T47D (cell line): ENCODE data around the gene NPY4R2.
A peak's percentile ranks its signal among the peaks of the same experiment; 100 is the strongest.
"Not testable (repeated sequence)": the region's sequence is repeated elsewhere in the genome, so short reads cannot be mapped to it uniquely, and the experiment has no call there.

Experiments used
- DNase-seq, 2 experiments: peaks; one replicate each; pipeline versions ENCODE4 v3.0.0 to v3.0.0-alpha.2; 2011 to 2012; ENCODE audit warnings: low read depth in 1 of 2, low spot score in 1 of 2
- in situ Hi-C: cut with HindIII; loops from 2 replicates; pipeline ENCODE4 v1.10.0; 2016; ENCODE audit warnings: low sequenced_read_pairs, low pct_unique_long_range_greater_than_20kb

Gene NPY4R2

DNA sequence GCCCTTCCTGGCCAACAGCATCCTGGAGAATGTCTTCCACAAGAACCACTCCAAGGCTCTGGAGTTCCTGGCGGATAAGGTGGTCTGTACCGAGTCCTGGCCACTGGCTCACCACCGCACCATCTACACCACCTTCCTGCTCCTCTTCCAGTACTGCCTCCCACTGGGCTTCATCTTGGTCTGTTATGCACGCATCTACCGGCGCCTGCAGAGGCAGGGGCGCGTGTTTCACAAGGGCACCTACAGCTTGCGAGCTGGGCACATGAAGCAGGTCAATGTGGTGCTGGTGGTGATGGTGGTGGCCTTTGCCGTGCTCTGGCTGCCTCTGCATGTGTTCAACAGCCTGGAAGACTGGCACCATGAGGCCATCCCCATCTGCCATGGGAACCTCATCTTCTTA lies 4.0 kb downstream of the NPY4R2 start:
- DNase-seq, in situ Hi-C loops: not testable (repeated sequence)

DNA sequence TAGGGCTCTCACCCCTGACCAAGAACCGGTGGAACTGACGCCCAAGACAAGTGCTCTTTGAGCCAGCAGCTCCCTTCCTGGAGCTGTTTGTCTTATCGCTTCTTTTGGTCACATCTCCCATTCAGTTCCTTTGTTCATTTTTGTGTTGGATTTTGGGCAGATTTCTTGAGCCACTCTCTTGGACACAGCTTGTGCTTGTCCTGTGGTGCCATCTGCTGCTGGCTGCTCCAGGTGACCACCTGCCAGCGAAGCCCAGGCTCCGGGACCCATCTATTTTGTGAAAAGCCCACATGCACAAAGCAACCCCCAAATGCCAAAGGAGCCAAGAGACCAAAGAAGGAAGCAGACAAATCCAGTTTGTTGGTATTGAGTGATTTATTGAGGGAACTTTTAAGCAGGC lies 6.2 kb downstream of the NPY4R2 start:
- DNase-seq, in situ Hi-C loops: not testable (repeated sequence)

DNA sequence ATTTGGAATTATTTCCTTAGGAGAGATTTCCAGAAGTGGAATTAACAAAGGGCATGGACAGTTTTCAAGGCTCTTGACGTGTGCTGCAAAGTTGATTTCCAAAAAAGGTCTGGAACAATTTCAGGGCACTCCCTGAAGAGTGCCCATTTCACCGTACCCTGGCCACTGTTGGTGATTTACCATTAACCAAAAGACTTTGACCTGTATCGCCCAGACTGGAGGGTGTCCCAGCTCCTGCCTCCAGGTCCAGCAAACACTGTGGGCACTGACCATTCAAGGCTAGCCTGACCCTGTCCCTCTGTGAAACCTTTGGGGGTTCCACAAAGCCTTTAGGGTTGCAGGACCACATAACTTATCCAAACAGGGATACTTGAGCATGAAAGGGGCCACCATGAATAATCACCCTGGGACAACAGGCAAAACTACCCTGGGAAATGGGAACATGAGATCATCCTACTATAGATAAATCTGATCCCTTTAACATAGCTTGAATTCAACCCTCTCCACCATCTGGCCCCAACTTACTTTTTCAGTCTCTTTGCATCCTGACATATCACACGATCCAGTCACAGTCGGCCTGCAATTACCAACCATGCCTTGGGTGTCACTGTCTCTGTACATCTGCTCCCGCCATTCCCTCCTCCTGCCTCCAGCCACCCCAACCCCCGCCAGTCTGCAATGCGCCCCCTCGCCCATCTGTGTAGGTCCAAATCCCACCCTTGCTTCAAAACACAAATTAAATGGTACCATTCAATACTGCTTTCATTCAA lies 8.9 kb downstream of the NPY4R2 start:
- in situ Hi-C loops, DNase-seq: not testable (repeated sequence)

DNA sequence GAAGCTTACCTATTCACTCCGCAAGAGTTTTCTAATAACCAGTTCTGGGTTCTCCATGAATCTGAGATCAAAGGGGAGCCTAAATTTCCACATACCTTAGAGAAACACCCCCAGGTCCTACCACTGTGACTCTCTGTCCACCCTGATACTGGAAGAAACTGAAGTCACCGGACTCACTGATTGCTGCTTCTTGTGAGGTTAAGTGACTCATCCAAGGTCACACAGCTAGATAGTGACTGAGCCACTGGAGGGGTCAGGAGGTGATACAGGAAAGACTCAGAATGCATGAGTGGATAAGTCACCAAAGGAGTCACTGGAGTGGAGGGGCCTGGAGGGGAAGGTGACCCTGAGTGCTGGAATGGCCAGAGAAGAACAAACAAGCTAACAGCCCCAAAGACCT lies 9.8 kb downstream of the NPY4R2 start:
- DNase-seq, in situ Hi-C loops: not testable (repeated sequence)

DNA sequence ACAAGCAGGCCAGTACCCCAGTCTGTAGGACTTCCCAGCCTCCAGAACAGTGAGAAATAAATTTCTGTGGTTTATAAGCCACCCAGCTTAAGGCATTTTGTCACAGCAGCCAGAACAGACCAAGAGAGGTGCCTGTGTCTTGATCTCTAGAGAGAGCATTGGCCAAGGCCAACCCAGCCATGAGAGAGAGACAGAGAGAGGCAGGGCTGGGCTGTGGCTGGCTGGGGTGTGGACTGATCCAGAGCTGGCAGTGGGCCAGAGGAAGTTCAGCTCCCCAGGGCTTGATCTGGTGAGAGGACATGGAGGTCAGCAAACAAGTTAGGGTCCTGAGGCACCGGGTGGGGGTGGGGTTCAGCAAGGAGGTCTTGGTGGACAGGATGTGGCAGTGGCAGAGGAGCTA lies 14.4 kb downstream of the NPY4R2 start:
- DNase-seq, in situ Hi-C loops: not testable (repeated sequence)

DNA sequence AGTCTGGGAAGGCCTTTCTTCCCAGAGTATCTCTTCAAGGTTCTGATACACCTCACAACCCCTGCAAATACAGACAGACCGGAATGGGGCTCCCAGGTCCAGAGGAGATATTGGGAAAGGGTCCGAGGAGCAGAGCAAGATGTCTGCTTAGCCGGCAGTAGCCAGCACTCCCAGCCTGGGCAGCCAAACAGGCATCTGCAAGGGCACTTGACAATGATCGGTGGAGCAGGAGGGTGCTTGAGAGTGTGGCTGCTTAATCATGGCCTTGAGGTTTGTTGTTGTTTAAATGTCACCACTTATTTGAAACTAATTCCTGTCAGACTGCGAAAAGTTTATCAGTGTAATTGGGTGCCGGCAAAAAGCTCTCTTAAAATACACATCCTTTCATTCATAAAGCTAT lies 15.0 kb downstream of the NPY4R2 start:
- in situ Hi-C loops, DNase-seq: not testable (repeated sequence)

DNA sequence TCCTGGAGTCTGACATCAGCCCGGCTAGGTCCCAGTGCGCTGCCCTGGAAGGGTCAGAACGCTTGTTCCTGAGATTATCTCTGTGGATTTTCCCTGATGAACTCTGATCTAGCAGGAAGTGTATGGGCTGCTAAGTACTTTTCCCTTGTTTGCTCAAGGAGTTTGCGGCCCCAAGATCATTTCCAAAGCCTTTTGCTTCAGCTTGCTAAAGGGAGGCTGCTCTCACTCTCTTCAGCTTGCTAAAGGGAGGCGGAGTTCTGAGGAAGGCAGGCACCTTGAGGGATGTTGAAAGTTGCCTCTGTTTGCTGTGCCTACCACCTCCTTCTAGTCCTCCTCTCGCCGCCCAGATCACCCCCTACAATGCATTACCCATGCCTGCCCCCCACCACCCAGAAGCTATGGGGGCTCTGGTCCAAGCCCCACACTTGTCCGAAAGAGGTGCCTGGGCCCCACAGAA lies 18.3 kb downstream of the NPY4R2 start:
- DNase-seq, in situ Hi-C loops: not testable (repeated sequence)

DNA sequence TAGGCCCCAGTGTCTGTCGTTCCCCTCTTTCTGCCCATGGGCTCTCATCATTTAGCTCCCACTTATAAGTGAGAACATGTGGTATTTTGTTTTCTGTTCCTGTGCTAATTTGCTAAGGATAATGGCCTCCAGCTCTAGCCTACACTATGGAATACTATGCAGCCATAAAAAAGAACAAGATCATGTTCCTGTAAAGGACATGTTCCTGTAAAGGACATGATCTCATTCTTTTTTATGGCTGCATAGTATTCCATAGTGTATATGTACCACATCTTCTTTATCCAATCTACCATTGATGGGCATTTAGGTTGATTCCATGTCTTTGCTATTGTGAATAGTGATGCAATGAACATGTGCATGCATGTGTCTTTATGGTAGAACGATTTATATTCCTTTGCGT lies 19.2 kb downstream of the NPY4R2 start:
- DNase-seq, in situ Hi-C loops: not testable (repeated sequence)

DNA sequence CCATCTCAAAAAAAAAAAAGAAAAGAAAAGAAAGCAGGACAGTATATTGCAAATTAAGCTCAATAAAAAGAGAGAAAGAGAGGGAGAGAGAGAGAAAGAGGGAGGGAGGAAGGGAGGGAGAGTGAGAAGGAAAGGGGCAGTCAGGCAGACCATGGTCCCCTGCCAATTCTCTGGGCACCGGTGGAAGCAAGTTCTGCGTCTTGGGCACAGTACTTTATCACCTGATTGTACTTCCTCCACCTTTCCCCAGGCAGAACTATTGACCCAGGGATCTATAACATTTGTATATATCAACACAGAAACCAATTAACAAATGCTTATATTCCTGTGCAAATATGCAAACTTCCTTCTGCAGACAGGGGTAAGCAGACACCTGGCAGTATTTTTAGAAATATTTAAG lies 22.4 kb downstream of the NPY4R2 start:
- DNase-seq, in situ Hi-C loops: not testable (repeated sequence)

DNA sequence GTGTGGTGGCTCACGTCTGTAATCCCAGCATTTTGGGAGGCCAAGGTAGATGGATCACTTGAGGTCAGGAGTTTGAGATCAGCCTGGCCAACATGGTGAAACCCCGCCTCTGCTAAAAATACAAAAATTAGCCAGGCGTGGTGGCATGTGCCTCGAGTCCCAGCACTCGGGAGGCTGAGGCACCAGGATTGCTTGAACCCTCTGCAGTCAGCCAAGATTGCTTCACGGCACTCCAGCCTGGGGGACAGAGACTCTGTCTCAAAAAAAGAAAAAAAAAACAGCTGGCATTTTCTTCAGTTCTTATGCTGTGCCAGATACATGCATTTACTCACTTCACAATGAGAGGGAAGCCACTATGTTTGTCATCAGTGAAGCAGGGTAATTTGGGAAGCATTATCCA lies 22.9 kb downstream of the NPY4R2 start:
- in situ Hi-C loops, DNase-seq: not testable (repeated sequence)

DNA sequence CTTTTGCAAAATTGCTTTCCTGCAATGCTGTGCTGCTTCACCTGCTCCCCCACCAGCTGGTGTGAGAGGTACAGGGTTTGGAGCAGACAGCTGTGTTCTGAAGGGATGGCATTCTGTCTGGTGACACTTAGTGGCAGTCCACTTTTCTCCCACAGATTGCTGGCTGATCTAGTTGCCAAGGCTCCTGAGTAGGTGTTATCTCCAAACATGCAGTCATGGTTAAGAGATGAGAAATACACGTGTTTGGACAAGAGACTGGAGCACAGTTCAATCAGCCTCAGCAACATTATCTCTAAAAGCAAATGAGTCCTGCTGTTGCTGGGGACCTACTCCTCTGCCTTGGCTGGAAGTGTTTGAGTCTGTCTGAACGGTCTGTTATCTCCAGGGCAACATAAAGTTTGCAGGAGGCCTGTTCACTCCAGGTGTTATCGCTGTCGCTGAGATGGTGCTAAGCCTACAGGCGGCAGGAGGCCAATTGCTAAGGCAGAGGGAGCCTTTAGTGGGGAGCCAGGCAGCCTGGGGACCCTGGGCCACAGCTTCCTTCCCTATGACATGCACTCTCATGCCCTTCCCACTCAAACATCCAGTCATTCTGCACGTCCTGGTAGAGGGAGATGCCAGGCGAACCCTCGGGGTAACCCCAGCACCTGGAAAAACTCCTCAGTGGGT lies 24.0 kb downstream of the NPY4R2 start:
- in situ Hi-C loops: not testable (repeated sequence)
- DNase-seq: peak in 1 of 2 experiments; percentile 0

DNA sequence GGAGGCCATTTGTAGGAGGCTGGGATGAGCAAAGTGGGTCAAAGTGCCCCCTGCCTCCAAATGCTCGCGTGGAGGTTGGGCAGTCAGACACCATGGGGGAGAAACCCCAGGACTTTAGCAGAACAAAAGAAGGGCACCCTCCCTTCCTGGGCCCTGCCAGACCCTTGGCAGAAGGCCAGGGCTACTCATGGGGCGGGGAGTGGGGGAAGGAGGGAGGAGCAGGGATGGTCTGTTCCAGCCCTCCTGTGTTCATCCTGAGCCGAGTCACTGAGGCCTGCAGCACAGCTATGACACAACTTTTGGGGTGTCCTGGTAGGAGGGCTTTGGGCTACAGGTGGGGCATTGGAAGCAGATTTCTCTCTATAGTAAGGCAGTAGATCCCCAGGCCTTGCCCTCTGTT lies 24.9 kb downstream of the NPY4R2 start:
- DNase-seq, in situ Hi-C loops: not testable (repeated sequence)

DNA sequence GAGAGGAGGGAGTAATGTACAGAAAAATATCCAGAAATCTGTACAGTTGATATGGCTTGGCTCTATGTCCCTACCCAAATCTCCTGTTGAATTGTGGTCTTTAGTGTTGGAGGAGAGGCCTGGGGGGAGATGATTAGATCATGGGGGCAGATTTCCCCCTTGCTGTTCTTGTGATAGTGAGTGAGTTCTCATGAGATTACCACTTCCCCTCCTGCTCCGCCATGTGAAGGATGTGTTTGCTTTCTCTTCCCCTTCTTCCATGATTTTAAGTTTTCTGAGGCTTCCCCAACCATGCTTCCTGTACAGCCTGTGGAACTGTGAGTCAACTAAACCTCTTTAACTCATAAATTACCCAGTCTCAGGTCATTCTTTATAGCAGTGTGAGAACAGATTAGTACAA lies 29.0 kb downstream of the NPY4R2 start:
- DNase-seq, in situ Hi-C loops: not testable (repeated sequence)

DNA sequence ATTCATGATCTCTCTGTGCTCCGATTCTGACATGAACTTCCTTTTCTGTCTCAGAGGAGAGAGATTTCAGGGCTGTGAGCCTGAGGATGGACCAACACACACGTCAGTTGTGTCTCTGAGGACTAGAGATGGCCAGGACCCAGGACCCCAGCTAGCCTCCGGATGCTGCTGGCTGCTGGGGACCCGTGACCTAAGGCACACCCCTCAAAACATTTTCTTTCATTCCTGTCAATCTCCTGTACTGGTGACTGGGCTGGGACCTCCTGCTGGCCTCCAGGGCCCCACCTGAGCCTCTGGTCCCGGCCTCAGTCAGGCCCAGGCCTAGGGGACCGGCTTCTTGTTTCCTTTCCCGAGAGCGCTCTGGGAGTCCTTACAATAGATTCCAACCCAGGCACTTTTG lies 38.7 kb downstream of the NPY4R2 start:
- DNase-seq, in situ Hi-C loops: not testable (repeated sequence)

DNA sequence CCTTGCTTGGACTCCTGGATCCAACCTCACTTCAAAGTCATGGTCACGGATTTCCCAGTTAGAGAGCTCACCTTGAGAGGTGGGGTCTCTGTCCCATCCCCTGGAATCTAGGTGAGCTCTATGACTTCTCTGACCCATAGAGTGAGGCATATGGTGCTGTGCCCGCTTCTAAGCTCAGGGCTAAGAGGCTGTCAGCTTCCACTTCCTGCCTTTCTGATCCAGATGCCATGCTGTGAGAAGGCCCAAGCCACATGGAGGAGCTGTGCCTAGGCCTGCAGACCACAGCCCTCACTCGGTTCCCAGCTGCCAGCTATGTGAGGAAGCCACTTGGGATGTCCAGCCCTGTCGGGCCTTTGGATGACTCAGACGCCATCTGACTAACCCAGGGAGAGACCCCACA lies 41.2 kb downstream of the NPY4R2 start:
- in situ Hi-C loops, DNase-seq: not testable (repeated sequence)

DNA sequence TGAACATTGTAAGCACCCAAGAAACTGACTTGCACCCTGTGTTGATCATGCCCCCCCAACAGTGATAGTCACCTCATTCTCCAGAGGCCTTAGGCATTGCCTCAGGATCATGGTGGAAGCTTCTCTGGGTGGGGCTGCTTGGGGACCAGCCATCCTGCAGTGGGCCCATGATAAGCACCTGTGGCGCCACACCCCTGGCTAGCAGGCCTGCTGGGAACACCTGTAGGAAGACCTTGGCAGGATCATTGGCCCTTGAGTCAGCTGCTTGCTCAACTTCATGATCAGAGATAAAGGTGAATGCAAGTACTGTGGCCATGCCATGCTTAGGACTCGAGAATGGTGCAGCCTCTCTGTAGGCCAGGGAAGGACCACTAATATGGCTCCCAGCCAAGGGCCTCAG lies 42.2 kb downstream of the NPY4R2 start:
- in situ Hi-C loops: not testable (repeated sequence)

DNA sequence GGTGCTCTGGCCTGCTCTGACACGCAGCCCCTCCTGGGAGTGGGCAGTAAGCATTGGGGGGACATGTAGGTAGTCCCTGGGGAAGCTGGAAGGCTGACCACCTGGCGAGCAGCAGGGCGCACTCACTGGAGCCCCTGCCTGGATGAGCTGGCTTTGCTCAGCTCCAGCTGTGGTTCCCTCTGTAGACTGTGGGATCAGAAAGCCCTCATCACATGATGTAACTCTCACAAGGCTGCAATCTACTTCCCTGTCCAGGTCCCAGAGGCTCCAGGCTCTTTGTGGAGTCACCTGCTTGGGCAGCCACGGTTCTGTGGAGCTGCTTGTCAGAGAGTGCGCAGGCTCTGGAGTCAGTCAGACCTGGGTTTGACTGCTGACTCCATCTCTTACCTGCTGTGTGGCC lies 44.3 kb downstream of the NPY4R2 start:
- in situ Hi-C loops, DNase-seq: not testable (repeated sequence)

More for the DNA sequence above, 42.2 kb downstream of the NPY4R2 start:
- not testable (repeated sequence) for DNase-seq

DNA sequence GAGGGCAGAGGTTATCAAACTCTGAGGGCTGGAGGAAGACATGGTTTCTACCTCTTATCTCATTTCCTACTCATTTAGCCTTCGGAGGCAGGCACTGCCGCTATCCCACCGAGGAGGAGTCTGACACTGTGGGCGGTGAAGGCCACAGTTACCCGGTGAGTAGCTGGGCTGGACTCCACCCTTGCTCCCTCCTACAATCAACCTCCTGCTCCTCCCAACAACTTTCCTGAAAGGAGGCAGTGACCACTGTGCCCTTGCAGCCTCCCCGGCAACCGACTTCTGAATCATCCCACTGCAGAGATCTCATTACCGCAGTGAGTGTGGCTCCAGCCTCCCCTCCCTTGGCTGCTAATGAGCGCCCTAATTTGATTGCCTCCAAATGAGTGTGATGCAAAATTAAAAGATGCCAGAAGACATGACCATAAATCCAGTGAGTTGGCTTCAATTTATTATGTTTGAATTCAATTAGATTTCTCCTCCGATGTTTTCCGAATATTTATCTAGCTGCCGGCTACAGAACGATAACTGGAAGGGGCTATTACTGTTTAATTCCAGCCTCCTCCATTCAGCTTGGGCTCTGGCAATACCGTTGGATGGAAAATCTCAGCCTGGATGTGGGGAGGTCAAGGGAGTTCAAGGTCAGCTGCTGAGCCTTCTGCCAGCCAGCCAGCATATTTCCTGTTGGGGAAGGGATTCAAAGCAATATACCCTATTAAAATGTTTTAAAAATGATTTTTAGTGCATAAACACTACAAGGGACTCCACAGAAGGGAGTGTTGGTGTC lies 46.0 kb downstream of the NPY4R2 start:
- in situ Hi-C loops, DNase-seq: not testable (repeated sequence)
